ENCODE data around the gene TET1. TPM values are rescaled to one million over a fixed set of nuclear protein-coding genes. Genes with fewer than 3 reads are reported as not detected.
"Not testable (repeated sequence)": the region's sequence is repeated elsewhere in the genome, so short reads cannot be mapped to it uniquely, and the experiment has no call there.

Gene TET1
- total and polyA plus RNA-seq, 10 donors: 0.04 to 3.1 (median 2.1) TPM

GRCh38 chr10:68700197-68700596 lies 140.1 kb downstream of the TET1 start:
- Histone ChIP-seq H3K27ac (no peak overlapping the region), H3K4me1 (no peaks in the 10 kb centered on the region), H3K4me3 (no peak overlapping the region), H3K27me3 (replicated peaks in 1 of 7) (peaks cover 0 to 3% (median 0%) of the 10 kb centered on the region in 7 donors), H3K36me3 (no peaks in the 10 kb centered on the region), H3K9me3 (no peaks in the 10 kb centered on the region)
- 66 to 87% (median 86%) methylated on average over 1 of the region's 1 CpG for WGBS, 5 donors
- TF ChIP-seq CTCF (IDR thresholded peaks at IDR 0.05 in 8 of 11, conservative IDR thresholded peaks at IDR 0.05 in 3 of 11) (no peak), POLR2A (IDR thresholded peaks at IDR 0.05) (no peak), POLR2AphosphoS5 (IDR thresholded peaks at IDR 0.05) (no peak)
- DNase-seq: no peak
- intact Hi-C loops (cut with DNase I; ENCODE audit: low total_unique reads): no loop called here

GRCh38 chr10:68705548-68705947 lies 145.4 kb downstream of the TET1 start:
- TF ChIP-seq POLR2A (IDR thresholded peaks at IDR 0.05) (no peak), POLR2AphosphoS5 (IDR thresholded peaks at IDR 0.05) (no peak), CTCF (IDR thresholded peaks at IDR 0.05 in 8 of 11, conservative IDR thresholded peaks at IDR 0.05 in 3 of 11) (no peak)
- Histone ChIP-seq H3K27me3 (replicated peaks in 1 of 7) (peaks cover 0 to 3% (median 0%) of the 10 kb centered on the region in 7 donors), H3K4me1 (no peaks in the 10 kb centered on the region), H3K9me3 (no peaks in the 10 kb centered on the region), H3K4me3 (no peak overlapping the region), H3K36me3 (no peaks in the 10 kb centered on the region), H3K27ac (no peak overlapping the region)
- intact Hi-C loops (cut with DNase I; ENCODE audit: low total_unique reads): no loop called here
- WGBS, 5 donors: 77 to 100% (median 86%) methylated on average over 1 of the region's 1 CpG
- DNase-seq: no peak

GRCh38 chr10:68708987-68709386 lies 148.8 kb downstream of the TET1 start:
- H3K4me3 ChIP-seq; intact Hi-C loops (cut with DNase I; ENCODE audit: low total_unique reads); H3K27me3 ChIP-seq (replicated peaks in 1 of 7); H3K4me1 ChIP-seq; DNase-seq; H3K36me3 ChIP-seq; H3K9me3 ChIP-seq; H3K27ac ChIP-seq: not testable (repeated sequence)
- 88 to 98% (median 96%) methylated on average over 5 of the region's 5 CpGs for WGBS, 5 donors

- H3K36me3 ChIP-seq; H3K27ac ChIP-seq; H3K9me3 ChIP-seq; H3K27me3 ChIP-seq (replicated peaks in 1 of 7); H3K4me1 ChIP-seq; H3K4me3 ChIP-seq; DNase-seq; intact Hi-C loops (cut with DNase I; ENCODE audit: low total_unique reads): not testable (repeated sequence)
- 81 to 96% (median 93%) methylated on average over 10 to 13 of the region's 13 CpGs for WGBS, 5 donors
These were observed 152.9 kb downstream of the TET1 start for GRCh38 chr10:68713065-68713464.

GRCh38 chr10:68717435-68717834 lies 157.3 kb downstream of the TET1 start:
- no peak overlapping the region for H3K4me3 ChIP-seq
- H3K27me3 ChIP-seq (replicated peaks in 1 of 7): no peaks in the 10 kb centered on the region
- TF ChIP-seq POLR2AphosphoS5 (IDR thresholded peaks at IDR 0.05) (no peak), CTCF (IDR thresholded peaks at IDR 0.05 in 8 of 11, conservative IDR thresholded peaks at IDR 0.05 in 3 of 11) (no peak), POLR2A (IDR thresholded peaks at IDR 0.05) (no peak)
- H3K9me3 ChIP-seq: no peaks in the 10 kb centered on the region
- no peaks in the 10 kb centered on the region for H3K36me3 ChIP-seq
- H3K27ac ChIP-seq: no peak overlapping the region
- intact Hi-C loops (cut with DNase I; ENCODE audit: low total_unique reads): no loop called here
- DNase-seq: no peak
- peaks cover 5 to 11% (median 7%) of the 10 kb centered on the region in 6 donors for H3K4me1 ChIP-seq
- 82 to 100% (median 90%) methylated on average over 2 to 3 of the region's 3 CpGs for WGBS, 5 donors
